ENCODE measurements around the gene SOWAHA.

Gene SOWAHA

GRCh38 chr5:132788508-132788907 lies 24.6 kb upstream of the SOWAHA start:
- Histone ChIP-seq H3K27me3 (ENCODE audit: insufficient read depth, low read length) (no peaks in the 10 kb centered on the region), H4K8ac (ENCODE audit: low read depth, low read length) (no peak overlapping the region), H3K79me1 (ENCODE audit: low read length) (peaks cover 45% of the 10 kb centered on the region), H3K23ac (ENCODE audit: low read length) (no peak overlapping the region), H2AFZ (ENCODE audit: insufficient read depth, low read length, poor library complexity) (no peak overlapping the region), H3K27ac (ENCODE audit: low read depth, low read length) (peak overlapping the region; percentile 89), H4K12ac (ENCODE audit: low read depth, low read length) (no peak overlapping the region), H2BK12ac (ENCODE audit: low read length) (no peak overlapping the region), H3K9me3 (ENCODE audit: insufficient read depth, low read depth, low read length) (no peaks in the 10 kb centered on the region), H4K91ac (ENCODE audit: low read depth, low read length) (peak overlapping the region; percentile 87), H3K4me1 (ENCODE audit: control insufficient read depth in 1 of 2, insufficient read depth in 2 of 2, low read length in 2 of 2) (peaks cover 26 to 30% of the 10 kb centered on the region in 2 experiments), H2AK5ac (ENCODE audit: low read length) (no peak overlapping the region), H3K4me3 (ENCODE audit: low read depth, low read length) (no peak overlapping the region), H3K79me2 (ENCODE audit: control insufficient read depth, insufficient read depth, low read length, poor library complexity) (peaks cover 8% of the 10 kb centered on the region), H2BK5ac (ENCODE audit: low read depth, low read length, poor library complexity) (peak overlapping the region; percentile 82), H3K4ac (ENCODE audit: low read depth, low read length) (no peak overlapping the region), H3K18ac (ENCODE audit: low read length) (no peak overlapping the region), H2BK120ac (ENCODE audit: insufficient read depth, low read length, poor library complexity) (no peak overlapping the region), H3K36me3 (ENCODE audit: control insufficient read depth in 1 of 2, insufficient read depth in 2 of 2, low read length in 2 of 2) (no peaks in the 10 kb centered on the region), H3K14ac (ENCODE audit: low read length) (no peak overlapping the region), H3K4me2 (ENCODE audit: low read length) (no peak overlapping the region), H3K9ac (ENCODE audit: low read length) (no peak overlapping the region)
- DNase-seq = peak; percentile 79 to 84
- no CpG with 5 or more reads among the region's 1 CpG for WGBS (ENCODE audit: extremely low coverage, insufficient coverage, insufficient read length)

- Histone ChIP-seq H3K79me2 (ENCODE audit: control insufficient read depth, insufficient read depth, low read length, poor library complexity) (peaks cover 8% of the 10 kb centered on the region), H3K27me3 (ENCODE audit: insufficient read depth, low read length) (no peaks in the 10 kb centered on the region), H3K9ac (ENCODE audit: low read length) (no peak overlapping the region), H3K14ac (ENCODE audit: low read length) (peak overlapping the region; percentile 83), H3K4me3 (ENCODE audit: low read depth, low read length) (no peak overlapping the region), H2BK120ac (ENCODE audit: insufficient read depth, low read length, poor library complexity) (peak overlapping the region; percentile 92), H4K91ac (ENCODE audit: low read depth, low read length) (peak overlapping the region; percentile 87), H3K18ac (ENCODE audit: low read length) (peak overlapping the region; percentile 47), H3K79me1 (ENCODE audit: low read length) (peaks cover 39% of the 10 kb centered on the region), H3K4me2 (ENCODE audit: low read length) (no peak overlapping the region), H3K9me3 (ENCODE audit: insufficient read depth, low read depth, low read length) (no peaks in the 10 kb centered on the region), H3K4ac (ENCODE audit: low read depth, low read length) (peak overlapping the region; percentile 54), H3K4me1 (ENCODE audit: control insufficient read depth in 1 of 2, insufficient read depth in 2 of 2, low read length in 2 of 2) (peaks cover 23 to 30% of the 10 kb centered on the region in 2 experiments), H2AFZ (ENCODE audit: insufficient read depth, low read length, poor library complexity) (peak overlapping the region; percentile 9), H4K8ac (ENCODE audit: low read depth, low read length) (peak overlapping the region; percentile 50), H3K36me3 (ENCODE audit: control insufficient read depth in 1 of 2, insufficient read depth in 2 of 2, low read length in 2 of 2) (no peaks in the 10 kb centered on the region), H2BK5ac (ENCODE audit: low read depth, low read length, poor library complexity) (peak overlapping the region; percentile 82), H2AK5ac (ENCODE audit: low read length) (peak overlapping the region; percentile 63), H3K27ac (ENCODE audit: low read depth, low read length) (peak overlapping the region; percentile 86), H2BK12ac (ENCODE audit: low read length) (peak overlapping the region; percentile 96), H4K12ac (ENCODE audit: low read depth, low read length) (no peak overlapping the region), H3K23ac (ENCODE audit: low read length) (no peak overlapping the region)
- no CpG with 5 or more reads among the region's 8 CpGs for WGBS (ENCODE audit: extremely low coverage, insufficient coverage, insufficient read length)
- DNase-seq = peak; percentile 94 to 95
Observed at GRCh38 chr5:132788990-132789886, 23.9 kb upstream of the SOWAHA start.

- H3K79me1 ChIP-seq (ENCODE audit: low read length) = peaks cover 33% of the 10 kb centered on the region
- H4K12ac ChIP-seq (ENCODE audit: low read depth, low read length) = no peak overlapping the region
- no peak overlapping the region for H3K23ac ChIP-seq (ENCODE audit: low read length)
- H3K79me2 ChIP-seq (ENCODE audit: control insufficient read depth, insufficient read depth, low read length, poor library complexity) = peaks cover 8% of the 10 kb centered on the region
- H3K27me3 ChIP-seq (ENCODE audit: insufficient read depth, low read length) = no peaks in the 10 kb centered on the region
- no peak overlapping the region for H3K4me3 ChIP-seq (ENCODE audit: low read depth, low read length)
- H2AK5ac ChIP-seq (ENCODE audit: low read length) = peak overlapping the region; percentile 95
- H3K14ac ChIP-seq (ENCODE audit: low read length) = peak overlapping the region; percentile 75
- no peaks in the 10 kb centered on the region for H3K9me3 ChIP-seq (ENCODE audit: insufficient read depth, low read depth, low read length)
- H3K18ac ChIP-seq (ENCODE audit: low read length) = peak overlapping the region; percentile 71
- peak overlapping the region; percentile 74 for H4K8ac ChIP-seq (ENCODE audit: low read depth, low read length)
- H3K4me1 ChIP-seq (ENCODE audit: control insufficient read depth in 1 of 2, insufficient read depth in 2 of 2, low read length in 2 of 2) = peaks cover 19 to 30% of the 10 kb centered on the region in 2 experiments
- H2BK120ac ChIP-seq (ENCODE audit: insufficient read depth, low read length, poor library complexity) = peak overlapping the region; percentile 92
- no peaks in the 10 kb centered on the region for H3K36me3 ChIP-seq (ENCODE audit: control insufficient read depth in 1 of 2, insufficient read depth in 2 of 2, low read length in 2 of 2)
- DNase-seq = no peak
- no peak overlapping the region for H2AFZ ChIP-seq (ENCODE audit: insufficient read depth, low read length, poor library complexity)
- WGBS (ENCODE audit: extremely low coverage, insufficient coverage, insufficient read length) = no CpG with 5 or more reads among the region's 2 CpGs
- H3K4ac ChIP-seq (ENCODE audit: low read depth, low read length) = peak overlapping the region; percentile 21
- H3K9ac ChIP-seq (ENCODE audit: low read length) = no peak overlapping the region
- peak overlapping the region; percentile 98 for H2BK12ac ChIP-seq (ENCODE audit: low read length)
- H2BK5ac ChIP-seq (ENCODE audit: low read depth, low read length, poor library complexity) = peak overlapping the region; percentile 46
- no peak overlapping the region for H3K4me2 ChIP-seq (ENCODE audit: low read length)
- H4K91ac ChIP-seq (ENCODE audit: low read depth, low read length) = peak overlapping the region; percentile 93
- no peak overlapping the region for H3K27ac ChIP-seq (ENCODE audit: low read depth, low read length)
Observed at GRCh38 chr5:132790201-132790865, 22.8 kb upstream of the SOWAHA start.

GRCh38 chr5:132791026-132791425 lies 22.1 kb upstream of the SOWAHA start:
- Histone ChIP-seq H3K4ac (ENCODE audit: low read depth, low read length) (no peak overlapping the region), H2BK5ac (ENCODE audit: low read depth, low read length, poor library complexity) (no peak overlapping the region), H2AFZ (ENCODE audit: insufficient read depth, low read length, poor library complexity) (no peak overlapping the region), H4K12ac (ENCODE audit: low read depth, low read length) (no peak overlapping the region), H2AK5ac (ENCODE audit: low read length) (no peak overlapping the region), H3K18ac (ENCODE audit: low read length) (no peak overlapping the region), H3K4me1 (ENCODE audit: control insufficient read depth in 1 of 2, insufficient read depth in 2 of 2, low read length in 2 of 2) (peaks cover 18 to 26% of the 10 kb centered on the region in 2 experiments), H3K9me3 (ENCODE audit: insufficient read depth, low read depth, low read length) (no peaks in the 10 kb centered on the region), H3K36me3 (ENCODE audit: control insufficient read depth in 1 of 2, insufficient read depth in 2 of 2, low read length in 2 of 2) (no peaks in the 10 kb centered on the region), H4K91ac (ENCODE audit: low read depth, low read length) (no peak overlapping the region), H3K9ac (ENCODE audit: low read length) (no peak overlapping the region), H3K23ac (ENCODE audit: low read length) (no peak overlapping the region), H2BK12ac (ENCODE audit: low read length) (no peak overlapping the region), H3K4me2 (ENCODE audit: low read length) (no peak overlapping the region), H3K27me3 (ENCODE audit: insufficient read depth, low read length) (no peaks in the 10 kb centered on the region), H3K79me1 (ENCODE audit: low read length) (peaks cover 29% of the 10 kb centered on the region), H3K4me3 (ENCODE audit: low read depth, low read length) (no peak overlapping the region), H3K79me2 (ENCODE audit: control insufficient read depth, insufficient read depth, low read length, poor library complexity) (peaks cover 8% of the 10 kb centered on the region), H3K14ac (ENCODE audit: low read length) (no peak overlapping the region), H4K8ac (ENCODE audit: low read depth, low read length) (no peak overlapping the region), H3K27ac (ENCODE audit: low read depth, low read length) (no peak overlapping the region), H2BK120ac (ENCODE audit: insufficient read depth, low read length, poor library complexity) (no peak overlapping the region)
- no peak for DNase-seq
- no CpG with 5 or more reads among the region's 3 CpGs for WGBS (ENCODE audit: extremely low coverage, insufficient coverage, insufficient read length)
